Measurements from ENCODE around the gene EPB41L5.
"Not testable (repeated sequence)": the region's sequence is repeated elsewhere in the genome, so short reads cannot be mapped to it uniquely, and the experiment has no call there.

The EPB41L5 gene

DNA sequence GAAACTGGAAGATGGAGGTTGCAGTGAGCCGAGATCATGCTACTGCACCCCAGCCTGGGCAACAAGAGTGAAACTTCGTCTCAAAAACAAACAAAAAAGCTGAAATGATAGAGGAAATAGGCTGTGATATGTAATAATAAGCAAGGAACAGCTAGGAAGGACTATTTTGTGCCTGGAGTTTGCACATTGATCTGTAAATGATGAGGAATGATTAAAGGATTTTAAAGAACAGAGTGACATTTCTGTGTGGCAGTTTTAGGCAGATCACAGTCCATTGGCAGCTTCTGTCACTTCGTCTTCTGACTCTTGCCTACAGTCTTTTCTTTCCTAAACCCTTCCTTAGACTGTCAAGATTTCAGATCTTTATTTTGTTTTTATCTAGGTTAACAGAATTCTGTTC, 19.4 kb downstream of the EPB41L5 start:
- DNase-seq, result no peak

DNA sequence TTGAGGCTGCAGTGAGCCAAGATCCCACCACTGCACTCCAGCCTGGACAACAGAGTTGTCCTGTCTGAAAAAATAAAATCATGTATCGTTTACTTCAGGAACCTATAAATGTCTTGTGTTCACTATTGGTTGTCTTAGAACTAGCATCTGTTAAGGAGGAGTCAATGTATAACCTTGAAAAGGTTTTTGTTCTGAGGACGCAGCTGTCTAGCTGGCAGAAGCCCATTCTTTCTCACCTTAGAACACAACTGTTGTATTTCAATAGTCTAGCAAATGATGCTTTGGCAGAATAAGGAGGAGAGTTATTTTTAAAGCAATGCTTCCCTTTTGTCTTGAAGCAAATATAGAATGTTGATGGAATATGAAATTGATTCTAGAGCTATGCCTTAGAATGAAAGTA, 21.1 kb downstream of the EPB41L5 start:
- no peak for DNase-seq

DNA sequence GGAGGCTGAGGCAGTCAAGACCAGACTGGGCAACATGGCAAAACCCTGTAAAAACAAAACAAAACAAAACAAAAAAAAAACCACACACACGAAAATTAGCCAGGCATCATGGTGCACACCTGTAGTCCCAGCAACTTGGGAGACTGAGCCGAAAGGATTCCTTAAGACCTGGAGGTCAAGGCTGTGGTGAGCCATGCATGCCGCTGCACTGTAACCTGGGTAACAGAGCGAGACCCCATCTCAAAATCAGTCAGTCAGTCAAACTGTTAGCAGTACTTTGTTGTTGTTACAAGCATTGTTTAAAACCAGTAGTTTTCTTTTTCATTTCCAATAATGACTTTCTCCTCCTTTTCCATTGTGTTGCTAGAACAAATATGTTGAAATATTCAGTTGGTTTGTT, 21.7 kb downstream of the EPB41L5 start:
- no peak for DNase-seq

DNA sequence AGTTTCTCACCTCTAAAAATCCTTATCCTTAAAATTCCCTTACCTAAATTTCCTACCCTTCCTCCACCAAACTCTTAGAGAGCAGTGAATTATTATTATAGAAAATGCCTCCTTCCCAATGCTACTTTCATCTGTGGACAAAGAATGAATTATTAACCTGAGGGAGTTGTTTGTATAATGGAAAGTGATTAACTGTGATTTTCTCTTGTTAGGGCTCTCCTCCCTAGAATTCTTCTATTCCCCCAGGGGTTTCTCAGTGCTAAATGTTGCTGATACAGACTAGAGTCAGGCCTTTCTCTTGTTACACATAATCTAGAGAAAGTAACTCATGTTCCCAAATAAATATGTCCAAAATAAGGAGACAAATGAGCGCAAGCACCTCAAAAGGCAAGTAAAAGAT, 23.3 kb downstream of the EPB41L5 start:
- DNase-seq, result no peak

DNA sequence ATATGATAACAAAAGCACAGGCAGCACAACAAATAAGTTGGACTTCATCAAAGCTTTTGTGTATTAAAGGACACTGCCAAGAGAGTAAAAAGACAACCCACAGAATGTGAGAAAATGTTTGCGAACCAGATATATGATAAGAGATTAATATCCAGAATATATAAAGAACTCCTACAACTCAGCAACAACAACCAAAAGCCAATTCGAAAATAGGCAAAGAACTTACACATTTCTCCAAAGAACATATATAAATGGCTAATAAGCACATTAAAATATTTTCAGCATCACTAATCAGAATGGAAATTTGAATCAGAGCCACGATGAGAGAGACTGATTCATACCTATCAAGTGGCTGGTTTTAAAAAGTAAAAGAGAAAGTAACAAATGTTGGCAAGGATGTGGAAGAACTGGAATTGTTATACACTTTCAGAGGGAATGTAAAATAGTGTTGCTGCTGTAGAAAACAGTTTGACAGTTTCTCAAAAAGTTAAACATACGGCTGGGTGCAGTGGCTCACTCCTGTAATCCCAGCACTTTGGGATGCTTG, 25.2 kb downstream of the EPB41L5 start:
- DNase-seq, result no peak

DNA sequence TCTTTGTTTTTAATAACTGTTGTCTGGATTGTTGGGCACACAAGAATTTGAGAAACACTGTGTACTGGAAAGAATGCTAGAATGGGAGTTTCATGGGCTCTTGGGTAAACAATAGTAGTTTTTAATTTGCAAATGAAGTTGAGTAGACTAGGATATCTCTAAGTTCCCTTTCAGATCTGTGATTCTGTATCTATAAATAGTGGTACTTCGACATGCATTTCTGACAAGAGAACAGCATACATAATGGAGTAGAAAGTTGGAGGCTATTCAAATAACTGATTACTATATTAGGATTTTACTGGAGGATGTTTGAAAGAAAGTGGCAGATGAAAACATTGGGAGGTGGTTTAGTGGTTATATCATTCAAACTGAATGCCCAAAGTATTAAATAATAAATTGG, 29.5 kb downstream of the EPB41L5 start:
- no peak for DNase-seq

DNA sequence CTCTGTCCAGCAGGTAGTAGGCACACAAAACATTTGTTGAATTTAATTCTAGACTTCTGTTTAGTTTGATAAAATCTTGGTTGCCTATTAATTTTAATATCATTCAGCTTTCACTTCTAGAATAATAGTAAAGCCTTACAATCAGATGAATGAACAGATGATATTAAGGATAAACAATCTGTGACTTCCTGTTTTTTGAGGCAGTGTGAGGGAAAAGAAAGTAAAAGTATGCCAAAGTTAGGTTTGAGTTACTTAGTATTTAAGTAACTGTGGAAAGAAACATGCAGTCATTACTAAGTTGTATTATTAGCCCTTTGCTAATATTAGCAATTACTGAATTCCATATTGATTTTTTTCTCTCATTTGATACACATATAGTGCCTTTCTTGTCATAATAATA, 31.5 kb downstream of the EPB41L5 start:
- no peak for DNase-seq

DNA sequence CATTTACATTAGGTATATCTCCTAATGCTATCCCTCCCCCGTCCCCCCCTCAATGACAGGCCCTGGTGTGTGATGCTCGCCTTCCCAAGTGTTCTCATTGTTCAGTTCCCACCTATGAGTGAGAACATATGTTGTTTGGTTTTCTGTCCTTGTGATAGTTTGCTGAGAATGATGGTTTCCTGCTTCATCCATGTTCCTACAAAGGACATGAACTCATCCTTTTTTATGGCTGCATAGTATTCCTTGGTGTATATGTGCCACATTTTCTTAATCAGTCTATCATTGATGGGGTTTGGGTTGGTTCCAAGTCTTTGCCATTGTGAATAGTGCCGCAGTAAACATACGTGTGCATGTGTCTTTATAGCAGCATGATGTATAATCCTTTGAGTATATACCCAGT, 32.9 kb downstream of the EPB41L5 start:
- DNase-seq, result not testable (repeated sequence)

DNA sequence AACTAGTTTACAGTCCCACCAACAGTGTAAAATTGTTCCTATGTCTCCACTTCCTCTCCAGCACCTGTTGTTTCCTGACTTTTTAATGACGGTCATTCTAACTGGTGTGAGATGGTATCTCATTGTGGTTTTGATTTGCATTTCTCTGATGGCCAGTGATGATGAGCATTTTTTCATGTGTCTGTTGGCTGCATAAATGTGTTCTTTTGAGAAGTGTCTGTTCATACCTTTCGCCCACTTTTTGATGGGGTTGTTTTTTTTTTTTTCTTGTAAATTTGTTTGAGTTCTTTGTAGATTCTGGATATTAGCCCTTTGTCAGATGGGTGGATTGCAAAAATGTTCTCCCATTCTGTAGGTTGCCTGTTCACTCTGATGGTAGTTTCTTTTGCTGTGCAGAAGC, 33.4 kb downstream of the EPB41L5 start:
- not testable (repeated sequence) for DNase-seq

DNA sequence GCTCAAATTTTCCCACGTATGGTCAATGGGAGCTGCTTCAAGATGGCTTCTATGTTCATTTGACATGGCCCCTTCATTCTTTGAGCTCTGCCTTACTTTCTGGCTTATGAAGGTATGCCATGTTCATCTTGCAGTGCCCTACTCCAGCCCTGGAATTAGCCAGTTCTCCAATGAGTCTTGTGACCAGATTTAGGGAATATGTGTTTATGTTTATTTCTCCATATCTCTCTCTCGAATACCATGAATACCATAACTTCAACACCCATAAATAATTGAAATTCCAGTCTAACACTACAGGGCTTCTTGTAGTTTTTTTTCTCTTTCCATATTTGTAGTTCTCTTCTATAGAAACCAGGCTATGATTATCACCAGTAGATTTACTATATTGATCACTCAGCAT, 39.7 kb downstream of the EPB41L5 start:
- peak in 1 of 2 experiments; percentile 15 for DNase-seq

DNA sequence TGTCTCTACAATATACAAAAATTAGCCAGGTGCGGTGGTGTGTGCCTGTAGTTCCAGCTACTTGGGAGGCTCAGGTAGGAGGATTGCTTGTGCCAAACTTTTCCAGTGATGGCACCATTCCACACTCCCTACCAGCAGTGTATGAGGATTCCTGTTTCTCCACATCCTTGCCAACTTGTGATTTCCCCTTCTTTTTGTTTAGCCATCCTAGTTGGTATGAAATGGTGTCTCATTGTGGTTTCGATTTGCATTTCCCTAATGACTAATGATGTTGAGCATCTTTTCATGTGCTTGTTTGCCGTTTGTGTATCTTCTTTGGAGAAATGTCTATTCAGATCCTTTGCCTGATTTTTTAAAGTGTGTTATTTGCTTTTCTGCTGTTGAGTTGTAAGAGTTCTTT, 41.0 kb downstream of the EPB41L5 start:
- no peak for DNase-seq

DNA sequence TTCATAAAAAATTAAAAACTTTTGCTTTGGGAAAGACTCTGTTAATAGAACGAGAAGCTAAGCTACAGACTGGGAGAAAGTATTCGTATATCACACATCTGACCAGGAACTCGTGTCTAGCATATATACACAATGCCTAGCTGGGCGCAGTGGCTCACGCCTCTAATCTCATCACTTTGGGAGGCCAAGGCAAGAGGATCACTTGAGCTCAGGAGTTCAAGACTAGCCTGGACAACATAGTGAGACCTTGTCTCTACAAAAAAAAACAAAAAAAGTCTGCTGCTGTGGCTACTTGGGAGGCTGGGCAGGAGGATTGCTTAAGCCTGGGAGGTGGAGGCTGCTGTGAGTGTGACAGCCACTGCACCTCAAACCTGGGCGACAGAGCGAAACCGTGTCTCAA, 46.6 kb downstream of the EPB41L5 start:
- no peak for DNase-seq

DNA sequence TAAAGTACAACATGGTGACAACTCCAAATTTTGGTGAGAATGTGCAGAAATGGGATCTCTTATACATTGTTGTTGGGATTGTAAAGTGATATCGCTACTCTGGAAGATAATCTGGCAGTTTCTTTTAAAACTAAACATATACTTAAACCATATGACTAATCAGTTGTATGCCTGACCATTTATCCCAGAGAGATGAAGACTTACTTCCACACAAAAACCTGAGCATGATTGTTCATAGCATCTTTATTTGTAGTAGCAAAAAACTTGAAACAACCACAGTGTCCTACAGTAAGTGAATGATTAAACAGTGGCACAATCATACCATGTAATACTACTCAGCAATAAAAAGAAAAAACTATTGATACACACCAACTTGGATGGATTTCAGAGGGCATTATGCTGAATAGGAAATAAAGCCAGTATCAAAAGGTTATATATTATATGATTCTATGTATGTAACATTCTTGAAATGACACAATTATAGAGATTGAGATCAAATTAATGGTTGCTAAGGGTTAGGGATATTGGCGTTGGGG, 47.3 kb downstream of the EPB41L5 start:
- DNase-seq, result no peak

DNA sequence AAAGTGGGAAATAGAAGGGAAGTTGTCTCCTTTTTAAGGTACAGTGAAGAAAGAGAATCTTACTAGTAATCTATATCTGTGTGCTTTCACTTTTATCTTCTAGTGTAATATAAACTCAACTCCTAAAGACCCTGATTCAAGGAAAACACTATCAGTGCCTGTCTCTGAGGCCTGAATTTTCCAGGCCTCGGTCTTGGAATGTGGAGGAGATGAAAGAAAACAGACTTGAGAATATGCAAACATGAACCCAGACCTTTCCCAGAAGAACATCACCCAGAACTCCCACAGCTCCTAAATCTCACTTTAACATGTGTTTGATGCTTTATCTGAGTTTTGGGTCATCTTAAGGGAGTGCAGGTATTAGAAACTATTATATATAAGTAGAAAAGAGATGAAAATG, 51.8 kb downstream of the EPB41L5 start:
- DNase-seq, result no peak

DNA sequence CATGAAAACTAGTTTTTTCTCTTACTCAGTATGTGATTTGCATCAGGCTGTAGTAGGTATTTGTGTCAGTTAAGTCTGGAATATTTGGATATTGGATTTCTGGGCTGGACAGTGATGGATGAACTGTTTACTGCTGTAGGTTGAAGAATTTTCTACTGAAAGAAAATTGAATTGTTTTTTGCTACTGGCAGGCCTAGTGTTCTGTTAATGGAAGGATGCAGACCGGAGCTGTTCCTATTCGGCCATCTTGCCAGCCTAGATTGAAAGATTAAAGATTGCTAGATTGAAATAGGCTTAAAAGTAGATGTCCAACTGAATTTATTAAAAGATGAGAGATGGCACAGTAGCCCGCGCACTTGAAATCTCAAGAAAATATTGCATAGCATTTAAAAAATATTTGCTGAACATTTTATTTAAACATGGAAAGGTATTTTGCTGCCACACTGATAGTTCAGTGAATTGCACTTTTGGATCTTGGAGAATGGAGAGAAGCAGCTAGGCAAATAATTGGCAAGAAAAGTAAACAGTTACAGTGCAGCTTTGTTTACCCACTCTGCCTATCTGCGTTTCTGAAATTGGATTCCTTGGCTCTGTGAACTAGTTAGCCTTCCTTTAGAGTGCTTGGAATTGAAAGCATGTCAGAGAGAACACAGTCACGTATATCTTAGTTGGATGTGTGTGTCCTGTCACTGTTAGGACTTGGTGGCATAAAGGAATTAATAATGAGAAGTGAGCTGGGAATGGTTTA, 54.1 kb downstream of the EPB41L5 start:
- DNase-seq, result no peak

DNA sequence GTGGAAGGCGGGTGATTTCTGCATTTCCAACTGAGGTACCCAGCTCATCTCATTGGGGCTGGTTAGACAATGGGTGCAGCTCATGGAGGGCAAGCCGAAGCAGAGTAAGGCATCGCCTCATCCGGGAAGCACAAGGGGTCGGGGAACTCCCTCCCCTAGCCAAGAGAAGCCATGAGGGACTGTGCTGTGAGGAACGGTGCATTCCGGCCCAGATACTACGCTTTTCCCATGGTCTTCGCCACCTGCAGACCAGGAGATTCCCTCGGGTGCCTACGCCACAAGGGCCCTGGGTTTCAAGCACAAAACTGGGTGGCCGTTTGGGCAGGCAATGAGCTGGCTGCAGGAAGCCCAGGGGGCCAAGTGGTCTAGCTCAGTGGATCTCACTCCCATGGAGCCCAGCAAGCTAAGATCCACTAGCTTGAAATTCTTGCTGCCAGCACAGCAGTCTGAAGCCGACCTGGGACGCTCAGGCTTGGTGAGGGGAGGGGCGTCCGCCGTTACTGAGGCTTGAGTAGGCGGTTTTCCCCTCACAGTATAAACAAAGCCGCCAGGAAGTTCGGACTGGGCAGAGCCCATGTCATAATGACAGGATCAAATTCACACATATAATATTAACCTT, 55.3 kb downstream of the EPB41L5 start:
- not testable (repeated sequence) for DNase-seq

DNA sequence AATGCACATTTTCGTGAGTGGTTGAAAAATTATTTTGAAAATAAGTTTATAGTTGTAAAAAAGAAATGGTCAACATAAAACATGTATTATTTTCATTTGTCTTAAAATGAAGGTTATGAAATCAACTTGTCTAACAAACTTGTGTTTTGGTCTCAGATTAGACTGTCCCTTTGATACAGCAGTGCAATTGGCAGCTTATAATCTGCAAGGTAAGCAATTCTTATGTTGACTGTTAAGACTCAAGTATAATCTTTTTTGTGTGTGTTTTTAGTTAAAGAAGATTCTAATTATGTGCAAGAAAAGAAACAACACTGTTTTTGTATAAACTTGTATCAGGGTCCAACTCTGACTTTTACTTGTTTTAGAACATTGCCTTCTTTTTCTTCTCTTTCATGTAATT, 62.7 kb downstream of the EPB41L5 start:
- no peak for DNase-seq

DNA sequence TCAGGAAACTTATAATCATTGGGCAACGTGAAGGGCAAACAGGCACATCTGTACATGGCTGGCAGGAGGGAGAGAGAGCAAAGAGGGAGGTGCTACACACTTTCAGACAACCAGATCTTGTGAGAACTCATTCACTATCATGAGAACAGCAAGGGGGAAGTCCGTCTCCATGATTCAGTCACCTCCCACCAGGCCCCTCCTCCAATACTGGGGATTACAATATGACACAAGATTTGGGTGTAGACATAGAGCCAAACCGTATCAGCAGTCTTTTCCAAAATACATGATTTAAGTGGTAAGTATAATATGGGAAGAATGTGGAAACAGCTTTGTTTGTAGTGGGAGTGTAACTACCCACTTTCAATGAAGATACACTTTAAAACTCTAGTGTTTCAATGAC, 65.0 kb downstream of the EPB41L5 start:
- no peak for DNase-seq

DNA sequence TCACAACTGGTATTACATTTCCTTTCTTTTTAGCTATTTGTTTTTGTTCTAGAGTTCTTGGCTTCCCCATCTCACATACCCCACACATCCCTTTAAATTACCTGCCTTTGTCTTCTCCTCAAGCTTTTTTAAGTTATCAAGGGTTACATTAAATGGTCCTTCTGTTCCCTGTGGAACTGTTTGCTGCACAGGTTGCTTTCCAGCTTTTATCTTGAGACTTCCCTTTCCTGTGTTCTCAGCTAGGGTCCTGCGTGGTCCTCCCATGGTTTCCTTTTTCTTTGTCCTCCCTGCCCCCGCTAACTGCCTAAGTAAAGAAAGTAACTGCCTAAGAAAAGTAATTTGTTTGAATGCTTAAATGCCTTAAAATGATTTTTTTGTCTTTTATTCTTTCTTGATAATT, 66.8 kb downstream of the EPB41L5 start:
- DNase-seq, result no peak

DNA sequence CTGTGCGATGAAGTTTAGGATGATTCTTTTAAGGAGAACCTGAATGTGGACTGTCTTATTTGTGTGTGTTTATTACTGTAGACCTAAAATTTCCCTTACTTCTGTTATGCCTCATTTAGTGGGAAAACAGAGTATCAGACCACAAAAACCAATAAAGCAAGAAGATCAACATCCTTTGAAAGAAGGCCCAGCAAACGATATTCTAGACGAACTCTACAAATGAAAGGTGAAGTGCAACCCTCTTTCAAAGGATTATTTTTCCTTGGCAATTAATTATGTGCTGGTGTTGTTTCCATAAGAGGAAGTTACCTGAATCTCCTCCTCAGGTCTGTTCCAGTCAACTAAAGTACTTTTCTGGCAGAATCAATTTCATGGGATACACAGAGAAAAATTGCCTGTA, 78.6 kb downstream of the EPB41L5 start:
- no peak for DNase-seq

DNA sequence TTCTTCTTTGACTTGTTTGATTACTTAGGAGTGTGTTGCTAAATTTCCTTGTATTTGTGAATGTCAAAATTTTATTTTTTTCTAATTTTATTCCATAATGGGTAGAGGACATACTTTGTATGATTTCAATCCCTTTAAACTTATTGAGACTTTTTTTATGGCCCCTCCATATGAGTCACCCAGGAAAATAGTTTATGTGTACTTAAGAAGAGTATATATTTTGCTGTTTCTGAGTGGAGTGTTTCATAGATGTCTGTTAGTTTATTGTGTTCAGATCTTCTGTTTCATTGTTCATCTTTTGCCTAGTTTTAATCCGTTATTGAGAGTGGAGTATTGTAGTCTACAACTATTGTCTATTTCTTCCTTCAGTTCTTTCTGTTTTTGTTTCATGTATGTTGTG, 81.9 kb downstream of the EPB41L5 start:
- no peak for DNase-seq

DNA sequence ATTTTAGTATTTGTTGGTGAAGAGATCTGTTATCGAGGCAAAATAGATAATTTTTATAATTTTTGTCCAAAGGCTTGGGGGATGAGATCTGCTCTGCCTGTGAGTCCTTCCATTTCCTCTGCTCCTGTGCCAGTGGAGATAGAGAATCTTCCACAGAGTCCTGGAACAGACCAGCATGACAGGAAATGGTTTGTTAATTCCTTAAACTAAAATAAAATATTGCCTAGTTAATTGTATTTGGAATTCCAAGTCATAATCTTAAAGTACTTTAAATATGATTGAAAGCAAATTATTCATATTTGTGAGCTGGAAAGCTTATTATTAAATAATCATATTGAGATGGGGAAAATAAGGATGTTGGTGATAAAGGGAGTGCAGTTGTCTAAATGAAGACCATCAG, 87.8 kb downstream of the EPB41L5 start:
- DNase-seq, result no peak

DNA sequence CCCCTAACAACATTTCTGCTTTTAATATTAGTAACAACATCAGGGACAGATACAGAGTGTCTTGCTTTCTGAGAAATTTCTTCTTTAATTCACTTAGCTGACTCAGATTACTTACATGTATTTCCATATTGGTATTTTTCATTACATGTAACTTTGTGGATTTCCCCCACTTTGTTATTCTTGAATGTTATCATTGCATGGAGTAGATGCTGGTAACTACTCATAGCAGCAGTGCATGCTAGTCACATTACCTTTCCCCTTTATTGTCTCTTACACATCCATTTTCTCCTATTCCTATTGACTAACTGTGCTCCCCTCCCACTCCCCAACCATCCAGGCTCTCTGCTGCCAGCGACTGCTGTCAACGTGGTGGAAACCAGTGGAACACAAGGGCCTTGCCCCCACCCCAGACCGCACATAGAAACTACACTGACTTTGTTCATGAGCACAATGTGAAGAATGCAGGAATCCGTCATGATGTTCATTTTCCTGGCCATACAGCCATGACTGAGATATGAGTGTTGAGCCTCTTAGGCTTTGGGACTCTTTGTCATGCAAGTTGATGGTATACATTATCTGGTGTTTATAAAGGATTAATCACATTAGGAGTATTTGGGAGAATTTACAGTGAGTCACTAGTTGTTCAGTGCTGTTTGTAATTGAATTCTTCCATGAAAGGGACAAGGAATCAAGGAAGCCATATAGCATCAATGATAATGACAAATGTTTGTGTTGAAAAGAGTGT, 91.0 kb downstream of the EPB41L5 start:
- DNase-seq, result no peak

DNA sequence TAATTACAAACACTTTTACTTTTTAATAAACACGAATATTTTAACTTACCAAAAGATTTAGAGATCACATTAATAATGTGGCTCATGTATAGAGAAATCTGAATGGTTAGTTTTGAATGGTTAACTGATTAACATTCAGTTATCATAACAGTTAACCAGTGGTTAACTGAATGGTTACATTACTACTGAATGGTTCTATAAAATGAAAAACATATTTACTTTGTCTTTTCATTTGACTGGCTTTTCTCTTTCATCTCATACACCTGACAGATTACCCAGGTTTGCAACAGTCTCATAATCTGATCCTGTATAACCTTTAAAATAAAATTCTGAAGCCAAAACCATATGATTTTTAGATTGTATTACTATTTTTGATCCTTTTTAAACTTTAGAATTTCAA, 91.9 kb downstream of the EPB41L5 start:
- DNase-seq, result no peak
